ENCODE results near the gene NTN5.

DNA sequence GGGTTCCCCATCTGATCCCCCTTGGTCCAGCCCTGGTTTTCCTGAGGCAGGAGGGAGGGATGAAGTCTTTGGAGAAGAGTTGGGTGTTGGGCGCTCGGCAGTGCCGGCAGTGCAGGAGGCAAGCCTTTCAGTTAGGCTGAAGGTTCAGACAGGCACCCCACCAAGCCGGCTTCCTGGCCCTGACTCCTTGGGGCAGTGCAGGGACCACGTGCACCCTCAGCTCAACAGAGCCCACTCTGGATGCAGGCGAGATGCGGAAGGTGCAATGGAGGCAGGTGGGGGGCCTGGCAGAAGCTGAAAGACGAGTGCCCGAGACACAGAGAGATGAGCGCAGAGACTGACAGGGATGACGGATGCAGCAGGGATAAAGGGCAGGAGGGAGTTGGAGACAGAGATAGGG lies 35.7 kb upstream of the NTN5 start:
- TF ChIP-seq SUZ12 (IDR thresholded peaks at IDR 0.05; ENCODE audit: extremely low read depth, insufficient read depth, insufficient read length) (no peak), ZNF274 (IDR thresholded peaks at IDR 0.05; ENCODE audit: low read depth, low read length) (no peak)

All from NT2/D1 (cell line).